ENCODE data around the gene DNAH14. TPM values are rescaled to one million over a fixed set of nuclear protein-coding genes. Genes with fewer than 3 reads are reported as not detected.
"Not testable (repeated sequence)": the region's sequence is repeated elsewhere in the genome, so short reads cannot be mapped to it uniquely, and the experiment has no call there.

Gene DNAH14
- 13.3 TPM for total RNA-seq

- peak; percentile 75 for DNase-seq (ENCODE audit: low spot score)
These were observed at the start of gene DNAH14 for GRCh38 chr1:224929335-224930237. Gene DNAH14, plus strand, starts transcription at chr1:224929675. Its CDS starts 23,028 bp downstream, at chr1:224952703.

GRCh38 chr1:224880593-224881307 lies 48.7 kb upstream of the DNAH14 start:
- no peak for DNase-seq (ENCODE audit: low spot score)

- not testable (repeated sequence) for DNase-seq (ENCODE audit: low spot score)
These were observed 48.2 kb upstream of the DNAH14 start for GRCh38 chr1:224881308-224881692.

- DNase-seq (ENCODE audit: low spot score): no peak
These were observed 47.7 kb upstream of the DNAH14 start for GRCh38 chr1:224881762-224882211.

- DNase-seq (ENCODE audit: low spot score): no peak
These were observed 47.2 kb upstream of the DNAH14 start for GRCh38 chr1:224882264-224882663.

GRCh38 chr1:224883091-224883490 lies 46.4 kb upstream of the DNAH14 start:
- no peak for DNase-seq (ENCODE audit: low spot score)

GRCh38 chr1:224884361-224884801 lies 45.1 kb upstream of the DNAH14 start:
- peak; percentile 60 for DNase-seq (ENCODE audit: low spot score)

- not testable (repeated sequence) for DNase-seq (ENCODE audit: low spot score)
These were observed 44.1 kb upstream of the DNAH14 start for GRCh38 chr1:224885376-224885775.

GRCh38 chr1:224894915-224895314 lies 34.6 kb upstream of the DNAH14 start:
- no peak for DNase-seq (ENCODE audit: low spot score)

- no peak for DNase-seq (ENCODE audit: low spot score)
These were observed 33.2 kb upstream of the DNAH14 start for GRCh38 chr1:224896130-224896781.

GRCh38 chr1:224897529-224898327 lies 31.7 kb upstream of the DNAH14 start:
- DNase-seq (ENCODE audit: low spot score): no peak

- DNase-seq (ENCODE audit: low spot score): no peak
These were observed 30.5 kb upstream of the DNAH14 start for GRCh38 chr1:224898937-224899336.

- DNase-seq (ENCODE audit: low spot score): no peak
These were observed 29.3 kb upstream of the DNAH14 start for GRCh38 chr1:224900062-224900630.

- no peak for DNase-seq (ENCODE audit: low spot score)
These were observed 28.2 kb upstream of the DNAH14 start for GRCh38 chr1:224901087-224901810.

- no peak for DNase-seq (ENCODE audit: low spot score)
These were observed 25.5 kb upstream of the DNAH14 start for GRCh38 chr1:224903955-224904354.

- DNase-seq (ENCODE audit: low spot score): no peak
These were observed 23.1 kb upstream of the DNAH14 start for GRCh38 chr1:224906340-224906739.

- no peak for DNase-seq (ENCODE audit: low spot score)
These were observed 18.3 kb upstream of the DNAH14 start for GRCh38 chr1:224911217-224911616.

GRCh38 chr1:224914292-224914900 lies 15.1 kb upstream of the DNAH14 start:
- DNase-seq (ENCODE audit: low spot score): no peak

- DNase-seq (ENCODE audit: low spot score): no peak
These were observed 10.0 kb upstream of the DNAH14 start for GRCh38 chr1:224919508-224919907.

- no peak for DNase-seq (ENCODE audit: low spot score)
These were observed 8.5 kb upstream of the DNAH14 start for GRCh38 chr1:224920930-224921329.
